Peyer's patch (tissue), 4 donors: Measurements from ENCODE around the gene MAGI2.

Experiments used
- POLR2A ChIP-seq, 2 donors: fragments of 450-650 bp; IDR thresholded peaks; one replicate each; pipeline ENCODE4 v1.5.1; 2017; ENCODE audit warnings: antibody characterized with exemption in 2 of 2, mild to moderate bottlenecking in 2 of 2, moderate library complexity in 2 of 2
- TF ChIP-seq, protein P1 (sequence below), 6 experiments: fragments of 450-650 bp in 4 of 6; fragments of 200-600 bp in 2 of 6; sonication (generic) in 1 of 6; IDR thresholded peaks; one replicate each; pipeline ENCODE4 v1.5.1; 2017 to 2019; ENCODE audit warnings: antibody characterized with exemption in 6 of 6, mild to moderate bottlenecking in 3 of 6, moderate library complexity in 1 of 6

DNA sequence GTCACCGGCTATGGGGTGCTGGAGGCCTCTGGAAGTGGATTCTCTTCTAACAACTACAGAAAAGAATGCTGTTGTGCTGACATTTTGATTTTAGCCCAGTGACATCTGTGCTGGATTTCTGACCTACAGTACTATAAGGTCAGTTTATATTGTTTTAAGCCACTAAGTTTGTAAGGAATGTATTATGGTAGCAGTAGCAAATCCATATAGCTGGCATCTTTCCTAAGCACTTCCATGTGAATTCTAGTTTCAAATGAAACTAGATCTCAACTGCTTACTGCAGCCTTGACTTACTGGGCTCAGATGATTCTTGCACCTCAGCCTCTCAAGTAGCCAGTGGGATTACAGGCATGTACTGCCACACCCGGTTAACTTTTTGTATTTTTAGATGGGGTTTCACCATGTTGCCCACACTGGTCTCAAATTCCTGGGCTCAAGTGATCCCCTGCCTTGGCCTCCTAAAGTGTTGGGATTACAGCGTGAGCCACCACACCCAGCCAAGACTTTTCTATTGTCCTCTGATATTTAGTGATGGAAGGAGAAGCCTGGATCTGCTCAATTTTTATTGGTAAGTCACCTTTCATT, 1240.9 kb downstream of the MAGI2 start:
- TF ChIP-seq, protein P1, sequence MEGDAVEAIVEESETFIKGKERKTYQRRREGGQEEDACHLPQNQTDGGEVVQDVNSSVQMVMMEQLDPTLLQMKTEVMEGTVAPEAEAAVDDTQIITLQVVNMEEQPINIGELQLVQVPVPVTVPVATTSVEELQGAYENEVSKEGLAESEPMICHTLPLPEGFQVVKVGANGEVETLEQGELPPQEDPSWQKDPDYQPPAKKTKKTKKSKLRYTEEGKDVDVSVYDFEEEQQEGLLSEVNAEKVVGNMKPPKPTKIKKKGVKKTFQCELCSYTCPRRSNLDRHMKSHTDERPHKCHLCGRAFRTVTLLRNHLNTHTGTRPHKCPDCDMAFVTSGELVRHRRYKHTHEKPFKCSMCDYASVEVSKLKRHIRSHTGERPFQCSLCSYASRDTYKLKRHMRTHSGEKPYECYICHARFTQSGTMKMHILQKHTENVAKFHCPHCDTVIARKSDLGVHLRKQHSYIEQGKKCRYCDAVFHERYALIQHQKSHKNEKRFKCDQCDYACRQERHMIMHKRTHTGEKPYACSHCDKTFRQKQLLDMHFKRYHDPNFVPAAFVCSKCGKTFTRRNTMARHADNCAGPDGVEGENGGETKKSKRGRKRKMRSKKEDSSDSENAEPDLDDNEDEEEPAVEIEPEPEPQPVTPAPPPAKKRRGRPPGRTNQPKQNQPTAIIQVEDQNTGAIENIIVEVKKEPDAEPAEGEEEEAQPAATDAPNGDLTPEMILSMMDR (IDR thresholded peaks at IDR 0.05), result no peak
- TF ChIP-seq POLR2A (IDR thresholded peaks at IDR 0.05), result no peak
